Stomach smooth muscle (tissue), 2 donors: ENCODE measurements around the gene AGAP2.
"Not testable (repeated sequence)": the region's sequence is repeated elsewhere in the genome, so short reads cannot be mapped to it uniquely, and the experiment has no call there.

ENCODE experiments used
- H3K27ac ChIP-seq: one replicate; pipeline ENCODE4 v1.7.0; 2013; ENCODE audit warnings: mild to moderate bottlenecking, low read length, inconsistent platforms
- H3K27me3 ChIP-seq, 2 donors: one replicate each; pipeline ENCODE4 v1.7.0; 2013; ENCODE audit warnings: low read length in 2 of 2; ENCODE audit not compliant: insufficient read depth in 2 of 2, control insufficient read depth in 1 of 2
- H3K36me3 ChIP-seq, 2 donors: one replicate each; pipeline ENCODE4 v1.7.0; 2013; ENCODE audit warnings: low read length in 2 of 2; ENCODE audit not compliant: control insufficient read depth in 2 of 2, insufficient read depth in 2 of 2
- H3K4me1 ChIP-seq: one replicate; pipeline ENCODE4 v1.7.0; 2013; ENCODE audit warnings: low read length; ENCODE audit not compliant: control insufficient read depth, insufficient read depth
- H3K4me3 ChIP-seq, 2 donors: one replicate each; pipeline ENCODE4 v1.7.0; 2013; ENCODE audit warnings: low read length in 2 of 2
- H3K9ac ChIP-seq, 2 donors: one replicate each; pipeline ENCODE4 v1.7.0; 2013; ENCODE audit warnings: low read length in 2 of 2, mild to moderate bottlenecking in 1 of 2
- H3K9me3 ChIP-seq, 2 donors: one replicate each; pipeline ENCODE4 v1.7.0; 2013; ENCODE audit warnings: low read length in 2 of 2; ENCODE audit not compliant: control insufficient read depth in 2 of 2
- donor health status: healthy.
- donor health status: Pancreatic carcinoma.

Gene AGAP2

DNA sequence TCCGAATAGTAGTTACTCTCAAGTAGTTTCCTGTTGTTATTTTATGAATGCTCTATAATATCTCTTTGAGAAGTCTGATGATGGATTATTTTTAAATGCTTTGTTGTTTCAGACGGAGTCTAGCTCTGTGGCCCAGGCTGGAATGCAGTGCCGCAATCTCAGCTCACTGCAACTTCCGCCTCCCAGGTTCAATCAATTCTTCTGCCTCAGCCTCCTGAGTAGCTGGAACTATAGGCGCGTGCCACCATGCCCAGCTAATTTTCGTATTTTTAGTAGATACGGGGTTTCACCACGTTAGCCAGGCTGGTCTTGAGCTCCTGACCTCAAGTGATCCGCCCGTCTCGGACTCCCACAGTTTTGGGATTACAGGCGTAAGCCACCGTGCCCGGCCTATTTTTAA lies 46.0 kb downstream of the AGAP2 start:
- H3K27me3 ChIP-seq = no peaks in the 10 kb centered on the region
- H3K36me3 ChIP-seq = peaks cover 12 to 15% of the 10 kb centered on the region in 2 donors
- H3K27ac ChIP-seq = no peak overlapping the region
- H3K9me3 ChIP-seq = no peaks in the 10 kb centered on the region
- peaks cover 11% of the 10 kb centered on the region for H3K4me1 ChIP-seq
- H3K4me3 ChIP-seq = no peak overlapping the region
- H3K9ac ChIP-seq = no peak overlapping the region

DNA sequence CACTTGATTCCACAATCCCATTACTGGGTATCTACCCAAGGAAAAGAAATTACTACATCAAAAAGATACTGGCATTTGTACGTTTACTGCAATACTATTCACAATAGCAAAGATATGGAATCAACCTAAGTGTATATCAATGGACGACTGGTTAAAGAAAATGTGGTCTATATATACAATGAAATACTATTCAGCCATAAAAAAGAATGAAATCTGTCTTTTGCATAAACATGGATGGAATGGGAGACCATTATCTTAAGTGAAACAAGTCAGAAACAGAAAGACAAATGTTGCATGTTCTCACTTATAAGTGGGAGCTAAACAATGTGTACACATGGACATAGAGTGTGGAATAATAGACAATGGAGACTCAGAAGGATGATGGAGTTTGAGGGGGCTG lies 49.6 kb downstream of the AGAP2 start:
- Histone ChIP-seq H3K27ac (no peak overlapping the region), H3K27me3 (peaks cover 0 to 4% of the 10 kb centered on the region in 2 donors), H3K4me1 (no peaks in the 10 kb centered on the region), H3K4me3 (no peak overlapping the region), H3K9me3 (no peaks in the 10 kb centered on the region), H3K9ac (no peak overlapping the region), H3K36me3 (no peaks in the 10 kb centered on the region)

DNA sequence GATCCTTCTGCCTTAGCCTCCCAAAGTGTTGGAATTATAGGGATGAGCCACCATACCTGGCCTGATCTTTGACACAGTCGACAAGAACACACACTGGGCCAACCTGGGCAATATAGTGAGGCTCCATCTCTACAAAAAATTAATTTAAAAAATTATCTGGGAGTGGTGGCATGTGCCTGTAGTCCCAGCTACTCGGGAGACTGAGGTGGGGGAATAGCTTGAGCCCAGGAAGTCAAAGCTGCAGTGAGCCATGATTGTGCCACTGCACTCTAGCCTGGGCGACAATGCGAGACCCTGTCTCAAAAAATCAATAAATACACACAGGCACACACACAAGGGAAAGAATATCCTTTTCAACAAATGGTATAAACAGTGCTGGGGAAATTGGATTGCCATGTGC lies 50.7 kb downstream of the AGAP2 start:
- no peaks in the 10 kb centered on the region for H3K9me3 ChIP-seq
- no peak overlapping the region for H3K9ac ChIP-seq
- H3K27ac ChIP-seq = no peak overlapping the region
- H3K4me1 ChIP-seq = no peaks in the 10 kb centered on the region
- no peak overlapping the region for H3K4me3 ChIP-seq
- H3K27me3 ChIP-seq = peaks cover 0 to 4% of the 10 kb centered on the region in 2 donors
- no peaks in the 10 kb centered on the region for H3K36me3 ChIP-seq

DNA sequence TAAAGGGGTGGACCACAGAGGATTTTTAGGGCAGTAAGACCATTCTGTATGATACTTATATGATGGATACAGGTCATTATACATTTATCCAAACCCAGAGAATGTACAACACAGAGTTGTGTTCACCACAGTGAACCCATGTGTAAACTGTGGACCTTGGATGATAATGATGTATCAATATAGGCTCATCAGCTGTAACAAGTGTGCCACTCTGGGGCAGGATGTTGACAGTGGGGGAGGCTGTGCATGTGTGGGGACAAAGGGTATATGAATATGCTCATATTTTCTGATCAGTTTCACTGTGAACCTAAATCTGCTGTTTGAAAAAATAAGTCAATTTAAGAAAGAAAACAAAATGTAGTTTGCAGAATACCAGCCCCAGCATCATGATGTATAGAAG lies 58.8 kb downstream of the AGAP2 start:
- H3K36me3 ChIP-seq = no peaks in the 10 kb centered on the region
- no peak overlapping the region for H3K27ac ChIP-seq
- no peaks in the 10 kb centered on the region for H3K4me1 ChIP-seq
- H3K9ac ChIP-seq = no peak overlapping the region
- peaks cover 0 to 4% of the 10 kb centered on the region in 2 donors for H3K9me3 ChIP-seq
- H3K27me3 ChIP-seq = peaks cover 0 to 3% of the 10 kb centered on the region in 2 donors
- no peak overlapping the region for H3K4me3 ChIP-seq

DNA sequence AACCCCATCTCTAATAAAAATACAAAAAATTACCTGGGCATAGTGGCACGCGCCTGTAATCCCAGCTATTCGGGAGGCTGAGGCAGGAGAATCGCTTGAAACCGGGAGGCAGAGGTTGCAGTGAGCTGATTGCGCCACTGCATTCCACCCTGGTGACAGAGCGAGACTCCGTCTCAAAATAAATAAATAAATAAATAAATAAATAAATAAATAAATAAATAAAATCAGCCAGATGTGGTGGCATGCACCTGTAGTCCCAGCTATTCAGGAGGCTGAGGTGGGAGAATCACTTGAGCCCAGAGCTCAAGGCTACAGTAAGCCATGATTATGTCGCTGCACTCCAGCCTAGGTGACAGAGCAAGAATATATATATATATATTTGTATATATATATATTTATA lies 60.6 kb downstream of the AGAP2 start:
- H3K4me3 ChIP-seq, H3K36me3 ChIP-seq, H3K27ac ChIP-seq, H3K9me3 ChIP-seq, H3K4me1 ChIP-seq, H3K9ac ChIP-seq, H3K27me3 ChIP-seq: not testable (repeated sequence)

DNA sequence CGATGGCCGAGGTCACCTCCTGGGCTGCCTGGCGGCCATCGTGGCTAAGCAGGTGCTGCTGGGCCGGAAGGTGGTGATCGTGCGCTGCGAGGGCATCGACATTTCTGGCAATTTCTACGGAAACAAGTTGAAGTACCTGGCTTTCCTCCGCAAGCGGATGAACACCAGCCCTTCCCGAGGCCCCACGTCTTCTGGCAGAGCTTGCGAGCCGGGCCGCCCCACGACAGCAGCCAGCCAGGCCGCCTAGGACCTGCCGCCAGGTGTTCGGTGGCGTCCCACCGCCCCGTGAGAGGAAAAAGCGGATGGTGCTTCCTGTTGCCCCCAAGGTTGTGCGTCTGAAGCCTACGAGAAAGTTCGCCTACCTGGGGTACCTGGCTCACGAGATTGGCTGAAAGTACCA lies 63.9 kb downstream of the AGAP2 start:
- Histone ChIP-seq H3K4me3 (no peak overlapping the region), H3K9me3 (no peaks in the 10 kb centered on the region), H3K27ac (no peak overlapping the region), H3K27me3 (peaks cover 0 to 3% of the 10 kb centered on the region in 2 donors), H3K4me1 (no peaks in the 10 kb centered on the region), H3K9ac (no peak overlapping the region), H3K36me3 (no peaks in the 10 kb centered on the region)
